ENCODE results near the gene ETF1.

The ETF1 gene

GRCh38 chr5:138563340-138564118 lies 20.5 kb upstream of the ETF1 start:
- no peak for DNase-seq (ENCODE audit: low read depth)

GRCh38 chr5:138560971-138561370 lies 17.9 kb upstream of the ETF1 start:
- no peak for DNase-seq (ENCODE audit: low read depth)

GRCh38 chr5:138559937-138560336 lies 16.9 kb upstream of the ETF1 start:
- DNase-seq (ENCODE audit: low read depth), result no peak

- DNase-seq (ENCODE audit: low read depth), result no peak
Observed at GRCh38 chr5:138557677-138558076, 14.6 kb upstream of the ETF1 start.

GRCh38 chr5:138554143-138554542 lies 11.1 kb upstream of the ETF1 start:
- DNase-seq (ENCODE audit: low read depth), result no peak

GRCh38 chr5:138553437-138554095 lies 10.5 kb upstream of the ETF1 start:
- DNase-seq (ENCODE audit: low read depth), result no peak

- DNase-seq (ENCODE audit: low read depth), result no peak
Observed at GRCh38 chr5:138552657-138553056, 9.6 kb upstream of the ETF1 start.

- no peak for DNase-seq (ENCODE audit: low read depth)
Observed at GRCh38 chr5:138549414-138549813, 6.4 kb upstream of the ETF1 start.

- no peak for DNase-seq (ENCODE audit: low read depth)
Observed at GRCh38 chr5:138545919-138546562, 3.0 kb upstream of the ETF1 start.

- DNase-seq (ENCODE audit: low read depth), result no peak
Observed at GRCh38 chr5:138544181-138545134, 1.4 kb upstream of the ETF1 start.

GRCh38 chr5:138543730-138544104 lies 681 bp upstream of the ETF1 start:
- DNase-seq (ENCODE audit: low read depth), result no peak

GRCh38 chr5:138542180-138542955 lies 668 bp downstream of the ETF1 start:
- no peak for DNase-seq (ENCODE audit: low read depth)

GRCh38 chr5:138541511-138542179 lies 1.4 kb downstream of the ETF1 start:
- no peak for DNase-seq (ENCODE audit: low read depth)

GRCh38 chr5:138539791-138540190 lies 3.2 kb downstream of the ETF1 start:
- DNase-seq (ENCODE audit: low read depth), result no peak

- no peak for DNase-seq (ENCODE audit: low read depth)
Observed at GRCh38 chr5:138538943-138539627, 4.0 kb downstream of the ETF1 start.

- no peak for DNase-seq (ENCODE audit: low read depth)
Observed at GRCh38 chr5:138536665-138537315, 6.2 kb downstream of the ETF1 start.

GRCh38 chr5:138536215-138536614 lies 6.8 kb downstream of the ETF1 start:
- no peak for DNase-seq (ENCODE audit: low read depth)

GRCh38 chr5:138533973-138534941 lies 8.8 kb downstream of the ETF1 start:
- DNase-seq (ENCODE audit: low read depth), result no peak
